Measurements from ENCODE around the gene TIMP3.

TIMP3 gene

GRCh38 chr22:32830473-32830872, 29.0 kb downstream of the TIMP3 start:
- DNase-seq (ENCODE audit: low spot score) = no peak

DNA sequence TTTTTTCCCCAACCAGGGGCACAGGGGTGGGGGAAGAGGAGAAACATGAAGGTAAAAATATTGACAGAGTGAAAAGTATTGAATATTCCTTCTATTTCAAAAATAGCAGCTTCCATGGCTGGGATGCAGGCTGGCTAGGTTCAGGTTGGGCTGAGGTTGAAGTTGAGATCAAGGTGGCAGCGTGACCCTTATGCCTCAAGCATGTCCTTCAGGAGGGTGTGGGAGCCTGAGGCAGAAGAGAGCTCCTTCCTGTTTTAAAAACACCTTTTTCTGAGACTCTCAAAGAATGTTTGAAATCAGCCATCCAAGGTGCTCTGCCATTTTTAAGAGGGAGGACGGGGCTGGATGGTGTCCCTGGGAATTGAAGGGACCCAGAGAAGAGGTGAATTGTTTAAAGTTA, 29.5 kb downstream of the TIMP3 start:
- no peak for DNase-seq (ENCODE audit: low spot score)

- no peak for DNase-seq (ENCODE audit: low spot score)
Measured at GRCh38 chr22:32831584-32831983, 30.1 kb downstream of the TIMP3 start.

DNA sequence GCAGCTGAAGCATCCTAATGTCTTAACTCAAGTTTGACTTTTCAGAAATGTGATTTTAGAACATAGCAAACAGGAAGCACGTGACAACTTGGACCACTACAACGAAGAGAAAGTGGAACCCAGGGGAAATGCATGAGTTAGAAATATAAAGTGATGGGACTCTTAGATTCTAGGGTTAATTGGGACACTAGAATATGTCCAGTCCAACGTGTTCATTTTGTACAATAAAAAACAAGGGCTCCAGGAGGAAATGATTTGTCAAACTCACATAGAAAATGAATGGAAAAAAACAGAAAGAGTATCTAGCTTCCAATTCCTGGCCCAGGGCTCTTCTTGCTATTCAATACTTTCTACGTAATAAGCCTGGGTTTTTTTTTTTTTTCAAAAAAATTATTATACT, 30.7 kb downstream of the TIMP3 start:
- DNase-seq (ENCODE audit: low spot score) = no peak

GRCh38 chr22:32836280-32837123, 35.0 kb downstream of the TIMP3 start:
- DNase-seq (ENCODE audit: low spot score) = peak; percentile 52

GRCh38 chr22:32837142-32837541, 35.6 kb downstream of the TIMP3 start:
- DNase-seq (ENCODE audit: low spot score) = no peak

DNA sequence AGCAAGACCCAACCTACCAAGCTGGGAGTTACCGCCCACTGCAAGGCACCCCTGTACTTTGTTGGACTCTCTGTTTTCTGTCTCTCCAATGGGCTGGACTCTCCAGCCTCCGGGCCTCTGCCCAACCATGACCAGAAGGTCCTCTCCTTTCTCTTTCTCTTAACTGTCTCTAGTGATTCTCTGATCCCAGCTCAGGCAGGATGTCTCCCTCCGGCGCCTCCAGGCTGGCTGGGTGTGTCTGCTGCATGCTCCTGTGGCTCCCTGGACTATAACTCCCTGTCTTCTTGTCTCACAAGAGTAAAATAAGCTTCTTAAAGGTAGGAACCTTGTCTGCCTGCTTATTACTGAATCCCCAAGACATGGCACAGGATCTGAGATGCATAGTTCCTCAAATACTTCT, 36.3 kb downstream of the TIMP3 start:
- no peak for DNase-seq (ENCODE audit: low spot score)

DNA sequence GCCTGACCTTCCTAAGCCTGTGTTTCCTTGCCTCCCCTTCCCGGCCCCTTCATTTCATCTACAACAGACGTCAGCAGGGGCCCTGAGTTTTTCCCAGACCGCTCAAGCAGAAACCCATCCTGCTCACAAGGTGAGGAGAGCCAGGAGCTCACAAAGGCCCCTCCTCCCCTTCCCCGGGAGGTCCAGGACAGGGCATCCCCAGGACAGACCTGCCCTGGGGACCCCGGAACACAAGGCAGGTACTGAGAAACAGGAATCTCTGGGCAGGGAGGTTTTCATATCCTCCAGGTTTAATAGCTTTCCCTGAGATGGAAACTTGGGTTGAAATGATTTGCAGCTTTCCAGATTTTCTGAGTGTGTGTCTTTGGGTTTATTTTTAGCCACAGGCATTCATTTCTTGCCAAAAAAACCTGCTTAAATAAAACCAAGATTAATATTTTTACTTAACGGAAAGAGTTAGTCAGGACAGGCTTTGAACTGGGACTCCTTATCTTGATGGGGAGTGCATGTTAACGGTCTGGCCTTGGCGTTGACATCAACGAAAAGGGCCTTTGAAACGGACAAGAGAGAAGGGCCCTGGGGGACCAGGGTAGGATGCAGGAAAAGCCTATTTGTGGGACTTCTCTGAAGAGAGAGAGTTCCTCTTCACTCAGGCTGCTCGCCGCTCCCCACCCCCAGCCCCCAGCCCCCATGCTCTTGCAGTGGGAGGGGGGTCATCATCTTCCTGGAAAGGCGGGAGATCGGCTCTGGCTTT, 38.5 kb downstream of the TIMP3 start:
- peak; percentile 43 for DNase-seq (ENCODE audit: low spot score)

DNA sequence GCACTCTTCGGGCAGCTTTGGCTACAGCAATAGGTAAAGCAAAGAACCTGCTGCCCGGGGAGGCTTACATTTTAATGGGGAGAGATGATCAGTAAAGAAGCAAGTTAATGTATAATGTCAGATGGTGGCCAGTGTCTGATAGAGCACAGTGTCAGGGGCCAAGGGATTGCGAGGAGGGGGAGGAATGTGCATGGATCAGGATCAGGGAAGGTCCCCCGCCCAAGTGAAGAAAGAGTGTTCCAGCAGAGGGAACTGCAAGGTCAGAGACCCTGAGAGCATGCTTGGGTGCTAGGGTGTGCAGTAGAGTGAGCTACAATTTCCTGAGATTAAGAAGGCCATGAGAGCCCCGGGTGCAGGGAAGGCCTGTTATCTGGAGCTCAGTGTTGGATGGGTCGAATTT, 39.7 kb downstream of the TIMP3 start:
- no peak for DNase-seq (ENCODE audit: low spot score)

DNA sequence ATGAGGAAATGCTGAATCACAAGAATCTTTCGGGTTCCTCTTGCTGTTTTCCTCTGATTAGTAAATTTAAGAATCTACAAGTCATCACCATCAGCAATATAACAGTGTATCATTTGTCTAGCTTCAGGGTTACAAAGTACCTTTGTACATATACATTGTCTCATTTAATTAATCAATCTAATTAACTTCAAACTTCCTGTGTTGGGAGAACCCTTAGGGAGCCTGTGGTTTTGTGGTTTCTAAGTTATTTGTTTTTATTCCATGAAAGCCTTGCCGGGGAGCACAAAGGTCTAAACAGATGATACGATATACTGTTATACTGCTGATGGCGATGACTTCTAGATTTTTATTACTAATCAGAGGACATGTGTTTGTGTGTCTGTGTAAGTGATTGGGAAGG, 41.0 kb downstream of the TIMP3 start:
- no peak for DNase-seq (ENCODE audit: low spot score)

DNA sequence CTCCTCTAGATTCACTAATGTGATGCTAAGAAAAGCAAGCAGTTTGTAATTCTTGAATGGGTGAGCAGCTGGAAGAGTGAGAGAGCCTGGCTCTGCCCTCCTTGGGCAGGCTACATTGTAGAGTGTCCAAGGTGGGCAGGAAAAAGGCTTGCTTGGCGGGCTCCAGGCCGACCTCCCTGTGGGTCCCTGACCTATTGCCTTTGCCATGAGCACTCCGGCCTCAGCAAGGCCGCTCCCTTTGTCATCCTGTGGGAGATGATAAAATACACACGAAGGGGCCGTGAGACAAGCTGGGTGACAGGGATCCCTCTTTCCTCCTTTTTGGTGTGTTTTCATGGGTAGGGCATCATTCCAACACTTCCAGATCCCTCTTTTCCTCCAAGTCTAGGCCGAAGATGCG, 41.8 kb downstream of the TIMP3 start:
- DNase-seq (ENCODE audit: low spot score) = no peak

- DNase-seq (ENCODE audit: low spot score) = no peak
Measured at GRCh38 chr22:32844251-32844650, 42.7 kb downstream of the TIMP3 start.

- no peak for DNase-seq (ENCODE audit: low spot score)
Measured at GRCh38 chr22:32846780-32847491, 45.4 kb downstream of the TIMP3 start.

DNA sequence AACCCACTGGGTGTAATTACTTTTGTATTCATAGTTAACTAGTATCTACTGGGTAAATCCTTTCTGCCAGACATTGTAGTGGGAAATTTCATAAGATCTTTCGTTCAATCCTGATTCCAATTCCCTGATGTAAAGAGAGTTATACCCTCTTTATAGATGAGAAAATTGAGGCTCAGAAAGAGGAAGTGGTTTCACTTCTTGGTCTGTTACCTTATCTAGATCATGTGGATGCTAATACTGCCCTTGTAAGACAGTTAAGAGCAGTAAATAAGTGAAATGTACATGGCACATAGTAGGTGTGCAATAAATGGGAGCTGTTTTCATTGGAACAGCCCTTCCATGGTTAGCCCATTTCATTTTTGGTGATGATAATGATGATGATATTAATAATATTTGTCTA, 46.7 kb downstream of the TIMP3 start:
- DNase-seq (ENCODE audit: low spot score) = no peak

DNA sequence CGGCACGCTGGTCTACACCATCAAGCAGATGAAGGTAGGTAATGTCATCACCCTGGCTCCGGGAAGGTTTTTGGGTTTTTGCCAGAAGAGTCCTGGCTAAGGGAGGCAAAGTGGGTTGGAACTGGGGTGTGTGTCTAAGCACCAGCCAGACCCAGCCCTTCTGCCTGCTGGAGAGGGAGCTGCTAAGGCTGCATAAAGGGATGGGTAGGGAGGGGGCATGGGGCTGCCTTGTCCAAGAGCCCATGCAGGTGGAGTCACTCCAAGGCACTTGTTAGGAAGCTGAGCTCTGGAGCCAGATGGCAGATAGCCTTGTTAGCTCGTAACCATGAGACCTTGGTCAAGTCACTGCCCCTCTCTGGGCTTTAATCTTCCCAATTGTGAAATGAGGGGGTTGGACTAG, 48.0 kb downstream of the TIMP3 start:
- DNase-seq (ENCODE audit: low spot score) = no peak

DNA sequence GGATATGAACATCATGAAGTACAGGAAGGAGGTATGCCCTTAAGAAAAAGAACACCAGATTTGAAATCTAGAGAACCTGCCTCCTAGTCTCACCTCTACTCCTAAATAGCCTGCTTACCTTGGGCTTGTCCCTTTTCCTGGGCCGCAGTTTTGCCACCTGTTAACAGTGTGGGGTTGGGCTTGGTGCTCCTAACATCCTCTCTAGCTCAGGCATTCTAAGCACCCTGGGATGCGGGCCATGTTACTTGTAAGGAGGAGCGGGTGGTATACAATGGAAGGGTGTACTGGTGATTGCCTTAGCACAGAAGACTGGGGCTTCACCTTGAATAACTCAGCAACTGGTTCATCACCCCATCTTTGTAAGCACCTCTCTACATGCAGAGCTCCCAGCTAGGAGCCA, 48.7 kb downstream of the TIMP3 start:
- no peak for DNase-seq (ENCODE audit: low spot score)

DNA sequence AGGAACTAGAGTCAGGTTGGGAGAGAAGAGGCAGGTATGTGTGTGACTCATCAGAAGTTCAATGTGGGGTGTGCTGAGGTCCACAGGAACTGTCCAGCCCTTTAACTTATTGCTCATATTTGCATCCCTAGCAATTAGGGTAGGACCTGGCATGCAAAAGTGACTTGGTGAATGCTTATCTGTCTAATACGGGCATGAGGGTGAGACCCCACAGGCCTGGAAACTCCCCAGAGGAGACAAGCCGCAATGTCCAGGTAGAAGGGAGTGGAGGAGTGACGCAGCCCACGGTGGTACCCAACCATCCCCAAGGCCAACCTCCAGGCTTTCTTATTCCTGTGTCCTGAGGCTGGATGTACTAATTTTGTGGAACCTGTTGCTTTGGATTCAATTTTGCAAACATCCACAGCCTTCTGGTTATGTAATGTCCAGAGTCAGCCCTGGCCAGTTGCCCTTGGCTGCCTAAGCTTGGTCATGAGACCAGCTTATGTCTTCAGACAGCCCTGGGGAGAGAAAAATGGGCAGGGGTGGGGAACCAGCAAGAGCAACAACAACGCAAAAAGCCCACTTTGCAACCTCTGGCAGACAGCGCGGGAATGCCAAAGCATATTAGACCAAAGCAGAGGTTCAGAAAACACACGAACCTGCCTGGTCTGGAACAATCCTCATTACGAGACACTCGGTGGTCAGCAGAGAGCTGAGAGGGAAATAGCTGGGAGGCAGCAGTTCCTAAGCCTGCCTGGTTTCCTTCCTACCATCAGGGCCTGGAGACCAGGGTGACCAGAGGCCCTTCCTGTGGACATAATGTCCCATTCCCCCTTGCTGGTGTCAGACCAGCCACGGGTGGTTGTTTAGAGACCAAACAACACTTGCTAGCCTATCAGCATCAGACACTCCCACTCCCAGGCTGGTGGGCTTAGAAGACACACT, 49.3 kb downstream of the TIMP3 start:
- DNase-seq (ENCODE audit: low spot score) = peak; percentile 75

DNA sequence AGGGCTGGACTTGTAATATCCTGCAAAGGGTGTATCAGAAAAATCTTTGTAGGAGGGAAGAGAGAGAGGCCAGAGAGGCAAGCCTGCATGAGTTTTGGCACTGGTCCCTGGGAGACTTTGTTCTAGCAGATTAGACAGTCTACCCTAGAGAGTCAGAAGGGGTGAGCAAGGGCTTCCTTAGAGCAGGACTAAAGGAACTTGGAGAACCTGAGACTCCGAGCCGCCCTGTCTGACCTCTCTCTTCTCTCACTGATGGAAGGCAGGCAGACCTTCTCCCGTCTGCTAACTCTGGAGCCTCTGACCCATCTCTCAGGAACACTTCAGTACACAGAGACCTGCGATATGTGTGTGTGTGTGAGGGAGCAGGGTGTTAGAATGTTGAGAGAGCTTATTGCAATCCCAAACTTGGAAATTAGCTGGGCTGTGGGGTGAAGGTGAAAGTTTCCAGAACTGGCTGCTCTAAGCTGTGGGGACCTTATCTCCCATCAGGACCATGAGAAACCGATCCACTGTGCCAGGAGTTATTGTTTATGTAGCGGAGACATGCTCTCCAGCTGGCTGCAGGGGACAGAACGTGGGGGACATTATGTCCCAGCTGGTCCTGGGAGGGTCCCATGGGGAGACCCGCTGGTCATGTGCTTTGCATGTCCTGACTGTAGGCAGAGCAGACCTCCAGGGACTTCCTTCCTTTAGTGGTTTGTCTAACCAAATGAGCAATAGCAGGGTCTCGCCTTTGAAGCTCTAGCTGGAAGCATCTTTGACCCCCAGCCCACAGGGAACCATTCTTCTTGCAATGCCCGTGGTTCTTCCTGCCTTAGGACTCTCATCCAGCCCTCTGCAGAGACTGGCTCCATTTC, 51.1 kb downstream of the TIMP3 start:
- DNase-seq (ENCODE audit: low spot score) = no peak

DNA sequence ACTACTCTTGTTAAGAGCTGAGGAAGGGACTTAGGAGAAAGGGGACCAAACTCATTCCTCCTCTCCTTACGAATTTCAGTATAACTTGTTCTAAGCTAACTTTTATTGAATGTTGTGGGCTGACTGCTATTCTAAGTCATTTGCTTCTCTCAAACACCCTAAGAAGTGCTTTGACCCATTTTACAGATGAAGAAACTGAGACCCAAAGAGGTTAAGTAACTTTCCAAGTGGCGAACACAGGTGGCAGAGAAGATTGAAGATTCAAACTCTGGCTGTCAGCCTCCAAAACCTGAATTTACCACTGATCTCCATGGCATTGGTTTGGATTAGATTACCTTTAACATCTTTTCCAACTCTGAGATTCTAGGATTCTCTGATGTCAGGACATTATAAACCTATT, 52.2 kb downstream of the TIMP3 start:
- no peak for DNase-seq (ENCODE audit: low spot score)

DNA sequence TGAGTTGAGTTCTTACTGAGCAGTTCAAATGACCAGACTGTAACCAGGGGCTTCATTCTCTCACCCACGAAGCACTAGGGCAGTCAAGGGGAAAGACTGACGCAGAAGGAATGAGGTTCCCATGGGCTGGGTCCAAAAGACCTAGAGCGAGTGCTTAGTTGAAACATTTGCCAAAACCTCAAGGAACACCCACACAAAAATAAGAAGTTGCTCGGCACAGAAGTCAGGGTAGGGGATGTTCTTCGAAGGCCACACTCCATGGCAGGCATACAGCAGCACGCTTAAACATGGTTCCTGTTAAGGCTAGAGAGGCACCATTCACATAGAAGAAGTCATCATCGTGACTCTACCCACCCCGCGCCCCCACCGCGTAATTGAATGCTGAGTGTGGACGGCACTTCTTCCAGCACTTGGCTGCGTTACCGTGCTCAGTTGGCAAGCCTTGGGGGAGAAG, 52.9 kb downstream of the TIMP3 start:
- no peak for DNase-seq (ENCODE audit: low spot score)

All from GM03348 (cell line).